ENCODE results near the gene SH3BP4.
A peak's percentile ranks its signal among the peaks of the same experiment; 100 is the strongest.
"Not testable (repeated sequence)": the region's sequence is repeated elsewhere in the genome, so short reads cannot be mapped to it uniquely, and the experiment has no call there.

The SH3BP4 gene

GRCh38 chr2:235011929-235012631, 60.3 kb downstream of the SH3BP4 start:
- no peak for DNase-seq

- DNase-seq: no peak
These were observed 65.6 kb downstream of the SH3BP4 start for GRCh38 chr2:235017441-235017840.

- DNase-seq: no peak
These were observed 67.0 kb downstream of the SH3BP4 start for GRCh38 chr2:235018838-235019237.

DNA sequence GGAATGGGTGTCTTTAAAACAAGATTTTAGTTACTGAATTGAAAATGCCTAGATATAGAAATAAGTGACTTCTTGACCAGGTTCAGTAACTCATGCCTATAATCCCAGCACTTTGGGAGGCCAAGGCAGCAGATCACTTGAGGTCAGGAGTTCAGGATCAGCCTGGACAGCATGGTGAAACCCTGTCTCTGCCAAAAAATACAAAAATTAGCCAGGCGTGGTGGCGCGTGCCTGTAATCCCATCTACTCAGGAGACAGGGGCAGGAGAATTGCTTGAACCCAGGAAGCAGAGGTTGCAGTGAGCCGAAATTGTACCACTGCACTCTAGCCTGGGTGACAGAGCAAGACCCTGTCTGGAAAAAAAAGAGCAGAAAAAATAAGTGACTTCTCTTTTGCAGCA, 68.3 kb downstream of the SH3BP4 start:
- not testable (repeated sequence) for DNase-seq

GRCh38 chr2:235021752-235022151, 69.9 kb downstream of the SH3BP4 start:
- DNase-seq: no peak

GRCh38 chr2:235024191-235024860, 72.5 kb downstream of the SH3BP4 start:
- no peak for DNase-seq

GRCh38 chr2:235024931-235025773, 73.3 kb downstream of the SH3BP4 start:
- DNase-seq: peak in 38 of 56 donors; percentile 10 to 74 (median 34)

DNA sequence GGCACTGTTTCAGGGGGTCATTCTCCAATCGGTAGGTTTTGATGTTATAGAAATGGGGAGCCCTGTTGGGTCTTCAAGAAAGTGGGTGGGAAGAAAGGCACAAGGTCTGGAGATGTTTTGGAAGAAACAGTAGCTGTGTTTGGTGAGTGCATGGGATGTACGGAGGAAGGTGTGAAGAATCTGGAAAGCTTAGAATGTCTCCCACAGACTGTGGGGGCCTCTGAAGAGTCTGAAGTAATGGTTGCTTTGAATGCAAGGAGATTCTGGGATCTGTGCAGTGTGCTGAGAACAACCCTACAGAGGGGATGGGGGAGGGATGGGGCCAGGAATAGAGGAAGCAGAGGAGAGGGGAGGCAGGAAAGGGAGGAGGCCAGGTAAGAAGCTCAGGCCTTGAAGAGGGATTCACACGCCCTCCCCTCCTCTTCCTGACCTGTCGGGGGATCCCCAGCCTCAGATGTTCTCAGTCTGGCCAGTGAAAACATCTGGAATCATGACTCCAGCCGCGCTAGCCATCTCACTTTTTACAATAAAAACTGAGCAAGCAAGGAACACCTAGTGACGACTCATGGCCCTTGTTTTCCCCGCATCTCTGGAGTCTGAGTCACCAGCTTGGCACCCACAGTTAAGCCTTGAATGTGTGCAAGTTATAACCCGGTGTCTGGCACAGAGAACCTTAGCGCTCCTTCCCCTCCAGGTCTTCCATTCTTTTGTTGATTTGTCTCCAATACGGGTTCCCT, 74.2 kb downstream of the SH3BP4 start:
- DNase-seq: peak in 3 of 56 donors; percentile 54 to 67 (median 63)

DNA sequence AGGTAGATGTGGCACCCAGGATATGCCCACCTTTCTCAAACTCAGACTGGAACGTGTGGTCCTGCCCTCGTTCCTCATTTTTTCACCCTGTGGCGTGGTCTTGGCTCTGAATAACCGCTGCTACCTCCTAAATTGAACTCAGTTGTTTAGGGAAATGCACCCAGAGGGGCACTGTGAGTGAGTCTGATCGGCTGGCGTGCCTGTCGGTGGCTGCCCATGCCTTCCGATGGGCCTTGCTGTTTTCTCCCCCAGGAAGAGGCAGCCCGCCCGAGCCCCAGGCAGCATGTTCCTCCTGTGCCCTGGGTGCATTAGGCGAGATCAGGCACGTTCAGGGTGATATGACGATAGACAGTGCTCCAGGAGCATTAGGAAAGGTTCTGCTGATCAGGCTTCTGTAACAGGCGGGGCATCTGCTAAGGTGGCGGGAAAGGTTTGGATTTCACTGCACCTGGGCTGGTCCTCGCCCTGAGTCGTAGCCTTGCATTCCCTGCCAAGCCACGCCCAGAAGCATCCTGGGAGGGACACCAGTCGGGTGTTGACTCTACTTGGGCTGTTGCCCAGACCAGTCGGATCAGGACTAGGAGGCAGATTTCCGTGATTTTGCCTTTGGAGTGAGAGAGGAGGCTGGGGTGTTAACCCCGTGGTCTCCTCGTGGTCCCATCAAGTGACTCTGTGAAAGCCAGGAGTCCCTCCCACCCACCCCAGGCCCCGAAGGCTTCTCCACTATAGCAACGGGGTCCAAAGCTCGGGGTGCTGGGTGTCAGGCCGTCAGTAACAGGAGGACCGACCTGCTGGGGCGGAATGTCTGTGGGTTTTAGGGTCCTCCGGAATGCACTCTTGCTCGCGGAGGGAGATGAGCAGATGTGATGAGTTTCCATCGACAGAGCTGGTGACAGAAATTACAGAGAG, 75.1 kb downstream of the SH3BP4 start:
- peak in 2 of 56 donors; percentile 19 to 26 for DNase-seq

DNA sequence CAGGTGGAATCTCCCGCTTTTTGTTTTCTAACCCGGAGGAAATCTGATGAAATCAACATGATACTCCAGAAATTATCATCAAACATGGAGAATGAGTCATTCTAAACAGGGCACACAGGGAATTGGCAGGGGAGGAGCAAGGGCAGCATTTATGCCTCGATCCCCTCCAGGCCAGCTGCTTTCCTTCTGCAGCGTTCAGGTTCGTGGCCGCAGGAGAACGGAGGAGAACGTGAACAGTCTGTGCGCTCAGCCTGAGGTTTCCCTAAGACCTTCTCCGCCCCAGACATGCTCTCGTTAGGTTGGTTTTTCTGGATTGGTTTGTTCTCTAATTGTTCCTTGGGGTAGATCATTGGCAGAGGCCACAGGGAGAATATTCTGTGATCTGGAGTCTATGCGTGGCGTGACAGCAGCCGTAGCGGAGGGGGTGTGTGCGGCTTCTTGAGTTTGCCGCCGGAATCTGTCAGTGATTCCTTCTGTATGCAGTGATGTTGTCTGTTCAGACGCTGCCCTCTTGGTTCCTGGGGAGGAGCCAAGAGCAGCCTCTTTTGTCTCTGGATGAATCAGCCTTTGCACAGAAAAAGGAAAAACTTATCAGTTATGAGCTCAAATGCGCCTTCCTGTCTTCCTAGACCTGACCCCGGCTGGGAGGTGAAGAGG, 75.9 kb downstream of the SH3BP4 start:
- DNase-seq: peak in 8 of 56 donors; percentile 8 to 44 (median 26)

GRCh38 chr2:235028646-235029045, 76.8 kb downstream of the SH3BP4 start:
- DNase-seq: no peak

DNA sequence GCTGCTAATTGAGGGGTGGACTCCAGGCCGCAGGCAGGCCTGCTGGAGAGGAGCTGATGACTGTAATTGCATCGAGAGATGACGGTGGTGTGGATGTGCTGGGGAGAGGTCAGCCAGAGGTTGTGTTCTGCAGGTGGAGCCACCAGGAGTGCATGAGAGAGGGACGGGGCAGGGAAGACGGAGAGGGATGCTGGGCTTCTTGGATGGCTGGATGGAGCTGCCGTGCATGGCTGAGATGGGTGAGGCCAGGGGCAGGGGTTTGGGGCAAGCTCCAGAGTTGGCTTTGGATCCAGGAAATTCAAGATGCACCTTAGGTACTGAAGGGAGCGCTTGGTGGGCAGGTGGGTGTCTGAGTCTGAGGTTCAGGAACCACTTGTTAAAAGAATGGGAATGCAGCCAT, 77.2 kb downstream of the SH3BP4 start:
- DNase-seq: no peak

DNA sequence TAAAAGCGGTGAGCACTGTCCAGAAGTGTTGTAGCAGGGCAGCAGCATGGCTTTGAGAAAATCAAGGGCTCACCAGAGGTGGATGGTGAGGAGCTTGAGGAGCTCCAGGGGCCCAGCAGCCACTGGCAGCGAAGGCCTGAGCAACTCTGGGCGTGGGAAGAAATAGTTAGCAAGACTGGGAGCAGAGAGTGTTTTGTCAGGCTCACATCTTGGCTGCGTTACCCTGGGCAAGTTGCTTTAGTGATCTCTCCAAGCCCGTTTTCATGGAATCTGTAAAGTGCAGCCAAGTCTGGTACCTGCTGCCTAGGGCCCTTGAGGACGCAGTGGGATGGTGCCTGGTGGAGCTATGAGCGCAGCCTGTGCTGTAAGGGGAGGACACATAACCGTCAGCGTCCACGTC, 78.3 kb downstream of the SH3BP4 start:
- DNase-seq: no peak

GRCh38 chr2:235030936-235031335, 79.1 kb downstream of the SH3BP4 start:
- DNase-seq: no peak

- DNase-seq: no peak
These were observed 80.0 kb downstream of the SH3BP4 start for GRCh38 chr2:235031686-235032373.

DNA sequence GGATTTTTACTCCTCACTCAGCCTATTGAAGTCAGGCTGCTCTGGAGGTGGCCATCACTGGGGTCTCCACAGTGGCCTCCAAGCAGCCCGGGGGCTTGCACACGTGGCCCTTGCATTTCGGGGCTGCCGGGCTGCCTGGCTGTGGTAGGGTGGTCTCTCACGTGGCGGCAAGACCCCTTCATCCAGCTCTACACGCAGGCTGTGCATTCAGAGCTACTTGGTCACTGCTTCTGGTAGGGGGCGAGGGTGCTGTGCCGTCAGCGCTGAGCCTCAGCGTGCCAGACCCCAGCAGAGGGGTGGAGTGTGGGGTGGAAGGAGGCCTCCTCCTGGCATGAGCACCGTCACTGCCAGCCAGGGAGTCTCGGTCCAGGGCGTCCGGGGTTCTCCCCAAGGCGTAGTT, 80.6 kb downstream of the SH3BP4 start:
- DNase-seq: no peak

DNA sequence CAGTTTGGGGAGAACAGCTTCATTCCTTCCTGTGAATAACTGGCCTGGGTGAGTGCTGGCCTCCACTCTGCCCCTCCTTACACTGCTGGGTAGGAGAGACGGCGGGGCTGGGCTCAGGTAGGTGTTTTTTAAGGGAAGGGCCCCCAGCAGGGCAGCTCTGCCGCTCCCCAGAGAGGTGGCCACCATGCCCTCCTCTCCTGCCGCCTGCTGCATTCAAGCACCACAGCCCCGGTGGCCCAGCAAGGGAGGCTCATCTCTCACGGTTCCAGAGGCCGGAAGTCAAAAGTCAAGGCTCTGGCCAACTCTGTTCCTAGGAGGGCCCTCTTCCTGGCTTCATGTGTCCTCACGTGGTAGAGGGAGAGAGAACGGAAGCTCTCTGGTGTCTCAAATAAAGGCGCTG, 81.1 kb downstream of the SH3BP4 start:
- DNase-seq: no peak

GRCh38 chr2:235034265-235035118, 82.7 kb downstream of the SH3BP4 start:
- peak in 3 of 56 donors; percentile 20 to 50 (median 28) for DNase-seq

All from amygdala (tissue), 56 donors.